Lower lobe of right lung (tissue), 2 donors: ENCODE data around the gene TRAF1. TPM values are rescaled to one million over a fixed set of nuclear protein-coding genes. Genes with fewer than 3 reads are reported as not detected.
A peak's percentile ranks its signal among the peaks of the same experiment; 100 is the strongest.

Experiments
- ATAC-seq, 2 donors: fragments of 200-7000 bp; cut with Tn5 transposase; one replicate each; pipeline ENCODE4 v1.9.1; 2020 to 2022; ENCODE audit warnings: mild to moderate bottlenecking in 2 of 2, moderate library complexity in 2 of 2
- DNase-seq: peaks from one replicate; pipeline ENCODE4 v3.0.0-alpha.2; 2020
- H3K27ac ChIP-seq: fragments of 200-600 bp; one replicate; pipeline ENCODE4 v1.8.0; 2022
- H3K27me3 ChIP-seq: fragments of 200-600 bp; one replicate; pipeline ENCODE4 v1.8.0; 2022; ENCODE audit warnings: low read depth
- H3K36me3 ChIP-seq: fragments of 200-600 bp; one replicate; pipeline ENCODE4 v1.8.0; 2022; ENCODE audit warnings: mild to moderate bottlenecking
- H3K4me1 ChIP-seq: fragments of 200-600 bp; one replicate; pipeline ENCODE4 v1.8.0; 2022
- H3K4me3 ChIP-seq: fragments of 200-600 bp; one replicate; pipeline ENCODE4 v1.8.0; 2022; ENCODE audit warnings: mild to moderate bottlenecking
- H3K9me3 ChIP-seq: fragments of 200-600 bp; one replicate; pipeline ENCODE4 v1.8.0; 2022
- CTCF ChIP-seq: fragments of 200-600 bp; IDR thresholded peaks from one replicate; pipeline ENCODE4 v1.8.0; 2022; ENCODE audit warnings: antibody characterized with exemption, mild to moderate bottlenecking
- intact Hi-C: fragments of 100-400 bp; cut with DNase I; formaldehyde crosslinking; loops from one replicate; pipeline ENCODE4 v1.11.0; 2022
- total RNA-seq: library from RNA; stranded (reverse); fragmentation: NEBNext Ultra II Directional; extraction: Animal tissue kit (Norgen Biotek cat#: 25700); gene quantifications from one replicate; pipeline ENCODE4 v1.2.1, GENCODE V29; 2021
- donor health status: DM: no; HTN: yes; CAD: no; lungs with severe emphysema.

The TRAF1 gene
- total RNA-seq, 1 donor from 2014 or later = 5.8 TPM

- Histone ChIP-seq H3K36me3 (no peaks in the 10 kb centered on the region), H3K27me3 (no peaks in the 10 kb centered on the region), H3K4me3 (no peak overlapping the region), H3K4me1 (peaks cover 45% of the 10 kb centered on the region), H3K9me3 (no peaks in the 10 kb centered on the region), H3K27ac (no peak overlapping the region)
- no peak for TF ChIP-seq CTCF
- ATAC-seq = no peak
- intact Hi-C loops = no loop called here
- DNase-seq = no peak
Observed at GRCh38 chr9:120946259-120946658, 19.7 kb upstream of the TRAF1 start.

GRCh38 chr9:120944948-120945347 is 18.4 kb upstream of the TRAF1 start:
- H3K27me3 ChIP-seq = no peaks in the 10 kb centered on the region
- DNase-seq (no peak), ATAC-seq (no peak)
- H3K36me3 ChIP-seq = no peaks in the 10 kb centered on the region
- H3K4me3 ChIP-seq = no peak overlapping the region
- peaks cover 37% of the 10 kb centered on the region for H3K4me1 ChIP-seq
- no peak overlapping the region for H3K27ac ChIP-seq
- intact Hi-C loops = no loop called here
- no peak for TF ChIP-seq CTCF
- H3K9me3 ChIP-seq = no peaks in the 10 kb centered on the region

- no peak overlapping the region for H3K4me3 ChIP-seq
- no peaks in the 10 kb centered on the region for H3K27me3 ChIP-seq
- no peaks in the 10 kb centered on the region for H3K36me3 ChIP-seq
- intact Hi-C loops = no loop called here
- TF ChIP-seq CTCF = no peak
- DNase-seq = no peak
- no peak overlapping the region for H3K27ac ChIP-seq
- peaks cover 34% of the 10 kb centered on the region for H3K4me1 ChIP-seq
- peak in 1 of 2 donors; percentile 75 for ATAC-seq
- no peaks in the 10 kb centered on the region for H3K9me3 ChIP-seq
Observed at GRCh38 chr9:120944434-120944843, 17.8 kb upstream of the TRAF1 start.

- Histone ChIP-seq H3K36me3 (no peaks in the 10 kb centered on the region), H3K4me1 (peaks cover 44% of the 10 kb centered on the region), H3K9me3 (no peaks in the 10 kb centered on the region), H3K27ac (peak overlapping the region; percentile 77), H3K27me3 (no peaks in the 10 kb centered on the region), H3K4me3 (no peak overlapping the region)
- no peak for TF ChIP-seq CTCF
- no peak for DNase-seq
- peak; percentile 58 for ATAC-seq
- intact Hi-C loops = no loop called here
Observed at GRCh38 chr9:120942186-120943001, 15.8 kb upstream of the TRAF1 start.

DNA sequence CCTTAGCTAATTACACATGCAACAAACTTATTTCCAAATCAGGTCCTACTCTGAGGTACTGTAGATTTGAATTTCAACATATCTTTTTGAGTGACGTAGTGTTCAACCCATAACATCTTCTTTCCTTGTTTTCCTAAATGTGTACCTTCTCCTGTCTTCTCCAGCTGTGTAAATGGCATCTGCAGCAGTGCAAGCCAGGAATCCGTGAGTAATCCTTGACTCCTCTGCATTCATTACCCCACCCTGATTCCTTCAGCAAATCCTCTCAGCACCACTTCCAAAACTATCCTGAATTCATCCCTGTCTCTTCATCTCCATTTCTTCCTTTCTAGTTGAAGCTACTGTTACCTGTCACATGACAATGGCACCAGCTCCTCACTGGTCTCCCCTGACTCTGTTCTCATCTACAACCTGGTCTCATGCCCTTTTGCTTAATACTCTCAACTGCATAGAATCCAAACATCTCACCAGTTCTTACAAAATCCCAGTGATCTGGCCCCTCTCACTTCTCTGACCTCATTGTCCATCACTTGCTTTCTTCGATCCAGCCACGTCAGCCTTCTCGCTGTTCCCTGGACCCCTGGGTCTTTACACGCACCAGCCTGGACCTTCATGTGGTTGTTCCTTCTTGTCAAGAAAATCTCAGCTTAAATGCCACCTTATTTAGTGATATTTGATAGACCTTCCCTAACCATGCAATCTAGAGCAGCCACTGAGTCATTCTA is 14.6 kb upstream of the TRAF1 start:
- no peaks in the 10 kb centered on the region for H3K27me3 ChIP-seq
- H3K36me3 ChIP-seq = no peaks in the 10 kb centered on the region
- ATAC-seq (no peak), DNase-seq (no peak)
- intact Hi-C loops = no loop called here
- H3K4me1 ChIP-seq = peaks cover 48% of the 10 kb centered on the region
- no peaks in the 10 kb centered on the region for H3K9me3 ChIP-seq
- no peak overlapping the region for H3K27ac ChIP-seq
- TF ChIP-seq CTCF = no peak
- H3K4me3 ChIP-seq = no peak overlapping the region
